Thymus (tissue), 11 donors: ENCODE results near the gene TK2. TPM values are rescaled to one million over a fixed set of nuclear protein-coding genes. Genes with fewer than 3 reads are reported as not detected.

ENCODE experiments used
- DNase-seq, 9 donors: peaks; one replicate each; pipeline ENCODE4 v3.0.0-alpha.2; 2013; ENCODE audit warnings: low spot score in 9 of 9, low read depth in 6 of 9, missing footprints in 1 of 9
- H3K27ac ChIP-seq, 2 donors: one replicate each; pipeline ENCODE4 v1.5.1; 2013; ENCODE audit warnings: control low read depth in 1 of 2, low read depth in 1 of 2, low read length in 1 of 2, mild to moderate bottlenecking in 1 of 2, moderate library complexity in 1 of 2
- H3K27me3 ChIP-seq, 2 donors: one replicate each; pipeline ENCODE4 v1.5.1; 2013; ENCODE audit warnings: low read length in 1 of 2; ENCODE audit not compliant: control insufficient read depth in 2 of 2, insufficient read depth in 1 of 2
- H3K36me3 ChIP-seq, 2 donors: one replicate each; pipeline ENCODE4 v1.5.1; 2013; ENCODE audit warnings: low read length in 1 of 2, mild to moderate bottlenecking in 1 of 2, moderate library complexity in 1 of 2; ENCODE audit not compliant: control insufficient read depth in 2 of 2, insufficient read depth in 2 of 2
- H3K4me1 ChIP-seq, 2 donors: one replicate each; pipeline ENCODE4 v1.5.1; 2013; ENCODE audit warnings: low read length in 2 of 2; ENCODE audit not compliant: control insufficient read depth in 2 of 2, insufficient read depth in 2 of 2
- H3K4me3 ChIP-seq, 2 donors: one replicate each; pipeline ENCODE4 v1.5.1; 2013; ENCODE audit warnings: low read length in 2 of 2, control low read depth in 1 of 2, mild to moderate bottlenecking in 1 of 2
- H3K9me3 ChIP-seq, 2 donors: one replicate each; pipeline ENCODE4 v1.5.1; 2013; ENCODE audit warnings: low read length in 1 of 2, mild to moderate bottlenecking in 1 of 2; ENCODE audit not compliant: control insufficient read depth in 2 of 2, insufficient read depth in 1 of 2
- WGBS: extraction: QIAGEN DNeasy Blood & Tissue Kit; methylation state at CpG from one replicate; pipeline ENCODE4 v1.1.7; 2013; 5-methylcytosine and 5-hydroxymethylcytosine counted together
- polyA plus RNA-seq: library from polyadenylated mRNA; stranded (reverse); fragments of 200-250 nt; gene quantifications from one replicate; pipeline ENCODE4 v1.2.3, GENCODE V29; 2013
- total RNA-seq: library from RNA; stranded (reverse); fragments of 120-200 nt; gene quantifications from one replicate; pipeline ENCODE4 v1.2.4, GENCODE V29; 2013
- donor health status: healthy.

TK2 gene
- total and polyA plus RNA-seq, 2 donors: 11.9 to 15.9 TPM

GRCh38 chr16:66486773-66487579, 62.9 kb downstream of the TK2 start:
- Histone ChIP-seq H3K4me3 (no peak overlapping the region), H3K36me3 (no peaks in the 10 kb centered on the region), H3K4me1 (peaks cover 2 to 22% of the 10 kb centered on the region in 2 donors), H3K9me3 (no peaks in the 10 kb centered on the region), H3K27me3 (no peaks in the 10 kb centered on the region), H3K27ac (no peak overlapping the region)
- no peak for DNase-seq
- WGBS: 96% methylated on average over 3 of the region's 3 CpGs

DNA sequence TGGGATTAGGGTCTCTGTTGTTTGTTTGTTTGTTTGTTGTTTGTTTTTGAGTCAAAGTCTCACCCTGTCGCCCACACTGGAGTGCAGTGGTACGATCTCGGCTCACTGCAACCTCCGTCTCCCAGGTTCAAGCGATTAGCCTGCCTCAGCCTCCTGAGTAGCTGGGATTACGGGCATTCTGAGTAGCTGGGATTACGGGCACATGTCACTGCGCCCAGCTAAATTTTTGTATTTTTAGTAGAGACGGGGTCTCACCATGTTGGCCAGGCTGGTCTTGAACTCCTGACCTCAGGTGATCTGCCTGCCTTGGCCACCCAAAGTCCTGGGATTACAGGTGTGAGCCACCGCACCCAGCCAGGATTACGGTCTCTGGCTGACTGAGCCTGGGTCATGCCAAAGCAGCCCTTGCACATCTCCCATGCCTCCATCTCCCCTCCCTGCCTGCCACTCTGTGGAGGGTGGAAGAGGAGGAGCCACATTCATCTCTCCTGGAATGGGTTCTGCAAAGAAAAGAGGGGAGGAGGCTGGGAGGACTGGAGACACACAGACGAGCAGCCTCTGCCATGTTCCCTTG, 63.6 kb downstream of the TK2 start:
- no peaks in the 10 kb centered on the region for H3K36me3 ChIP-seq

GRCh38 chr16:66485376-66485775, 64.5 kb downstream of the TK2 start:
- Histone ChIP-seq H3K4me3 (no peak overlapping the region), H3K9me3 (no peaks in the 10 kb centered on the region), H3K4me1 (peaks cover 2 to 14% of the 10 kb centered on the region in 2 donors), H3K27me3 (no peaks in the 10 kb centered on the region), H3K36me3 (no peaks in the 10 kb centered on the region), H3K27ac (no peak overlapping the region)
- no peak for DNase-seq
- WGBS: 93% methylated on average over 6 of the region's 6 CpGs

More for the DNA sequence above, 63.6 kb downstream of the TK2 start:
- Histone ChIP-seq H3K9me3 (no peaks in the 10 kb centered on the region), H3K4me1 (peaks cover 2 to 22% of the 10 kb centered on the region in 2 donors), H3K27ac (no peak overlapping the region), H3K4me3 (no peak overlapping the region), H3K27me3 (no peaks in the 10 kb centered on the region)
- 99% methylated on average over 12 of the region's 12 CpGs for WGBS
- no peak for DNase-seq

DNA sequence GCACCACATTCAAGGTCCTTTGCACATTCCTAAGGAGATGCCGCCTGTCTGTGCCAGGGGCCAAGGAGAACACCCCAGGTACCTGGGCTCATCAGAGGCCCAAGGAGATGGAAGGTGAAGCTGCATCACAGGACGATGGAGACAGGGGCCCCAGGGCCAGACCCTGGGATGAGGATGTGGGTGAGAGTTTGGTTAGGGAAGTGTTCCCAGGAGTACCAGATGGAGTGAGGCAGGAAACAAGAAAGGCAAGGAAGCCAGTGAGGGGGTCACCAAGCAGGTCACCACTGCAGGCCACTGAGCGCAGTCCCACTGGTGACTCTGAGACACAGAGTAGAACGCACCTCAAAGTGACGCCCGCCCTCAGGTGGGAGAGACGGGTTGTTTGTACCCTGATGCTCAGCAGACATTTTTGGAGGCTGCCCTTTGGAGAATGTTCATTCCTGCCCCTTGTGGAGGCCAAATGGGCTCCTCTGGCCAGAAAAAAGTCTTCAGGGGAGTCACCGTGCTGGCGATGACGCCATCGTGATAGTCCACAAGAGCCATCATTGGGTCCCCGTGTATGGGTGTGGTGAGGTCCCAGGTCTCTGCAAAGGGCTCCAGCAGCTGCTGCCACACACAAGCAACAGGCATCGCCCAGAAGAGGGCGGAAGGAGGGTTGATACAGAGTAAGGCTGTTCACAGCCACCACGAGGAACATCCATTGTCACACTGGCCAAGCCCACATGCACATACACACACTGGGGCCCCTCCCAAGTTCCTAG, 65.3 kb downstream of the TK2 start:
- WGBS: 92% methylated on average over 15 of the region's 15 CpGs
- Histone ChIP-seq H3K4me1 (peaks cover 2 to 15% of the 10 kb centered on the region in 2 donors), H3K27ac (no peak overlapping the region), H3K4me3 (no peak overlapping the region), H3K36me3 (no peaks in the 10 kb centered on the region), H3K9me3 (no peaks in the 10 kb centered on the region), H3K27me3 (no peaks in the 10 kb centered on the region)
- peak in 1 of 9 donors; percentile 39 for DNase-seq

GRCh38 chr16:66483689-66484452, 66.1 kb downstream of the TK2 start:
- H3K9me3 ChIP-seq: no peaks in the 10 kb centered on the region
- no peak overlapping the region for H3K27ac ChIP-seq
- H3K4me1 ChIP-seq: peaks cover 6 to 23% of the 10 kb centered on the region in 2 donors
- no peak overlapping the region for H3K4me3 ChIP-seq
- no peaks in the 10 kb centered on the region for H3K36me3 ChIP-seq
- 49% methylated on average over 14 of the region's 14 CpGs for WGBS
- H3K27me3 ChIP-seq: no peaks in the 10 kb centered on the region
- peak in 7 of 9 donors; percentile 45 to 79 (median 60) for DNase-seq

GRCh38 chr16:66481943-66482390, 68.0 kb downstream of the TK2 start:
- H3K27me3 ChIP-seq: no peaks in the 10 kb centered on the region
- H3K9me3 ChIP-seq: no peaks in the 10 kb centered on the region
- H3K4me1 ChIP-seq: peaks cover 7 to 30% of the 10 kb centered on the region in 2 donors
- no peak for DNase-seq
- no peak overlapping the region for H3K4me3 ChIP-seq
- no peaks in the 10 kb centered on the region for H3K36me3 ChIP-seq
- no peak overlapping the region for H3K27ac ChIP-seq
- 90% methylated on average over 7 of the region's 7 CpGs for WGBS

DNA sequence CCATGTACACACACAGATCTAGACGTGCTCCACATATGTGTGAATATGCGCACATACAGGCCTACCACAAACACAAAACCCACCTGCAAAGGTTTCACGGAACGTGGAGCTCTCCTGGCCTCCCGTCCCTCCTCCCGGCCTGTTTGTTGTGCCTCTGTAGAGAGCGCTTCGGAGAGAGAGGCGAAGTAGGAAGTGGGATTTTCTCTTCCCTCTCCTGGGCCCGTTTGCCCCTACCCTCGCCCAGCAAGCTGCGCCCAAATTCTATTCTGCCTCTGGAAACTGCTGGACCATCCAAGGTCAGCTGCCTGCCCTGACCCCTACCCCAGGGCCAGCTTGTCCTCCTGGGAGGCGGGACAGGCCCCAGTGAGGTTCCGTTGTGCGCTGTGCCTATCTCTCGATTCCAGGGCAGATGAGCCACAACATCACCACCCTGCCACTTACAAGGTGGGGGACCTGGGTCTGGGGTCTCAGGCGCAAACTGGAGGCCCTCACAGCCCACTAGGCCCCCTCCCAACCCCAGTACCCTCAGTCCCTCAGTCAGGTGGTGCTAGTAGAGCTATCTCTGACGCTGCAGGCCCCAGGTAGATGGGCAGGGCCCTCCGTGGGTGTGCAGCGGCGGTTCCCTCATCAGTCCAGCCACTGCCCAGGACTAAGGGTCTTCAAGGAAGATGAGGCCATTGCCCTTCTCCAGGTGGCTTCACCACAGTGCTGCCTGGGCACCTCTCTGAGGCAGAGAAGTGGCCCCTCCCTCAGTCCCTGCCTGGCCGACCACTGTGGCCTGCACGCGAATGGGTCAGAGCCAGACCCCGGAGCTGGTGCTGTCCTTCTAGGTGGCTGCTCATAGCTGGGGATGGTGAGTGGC, 68.6 kb downstream of the TK2 start:
- no peak overlapping the region for H3K27ac ChIP-seq
- no peak overlapping the region for H3K4me3 ChIP-seq
- H3K27me3 ChIP-seq: no peaks in the 10 kb centered on the region
- WGBS: 96% methylated on average over 25 of the region's 25 CpGs
- H3K36me3 ChIP-seq: no peaks in the 10 kb centered on the region
- H3K9me3 ChIP-seq: no peaks in the 10 kb centered on the region
- DNase-seq: no peak
- H3K4me1 ChIP-seq: peaks cover 7 to 34% of the 10 kb centered on the region in 2 donors
